GM18517 (cell line): ENCODE results near the gene ARFRP1.
"Not testable (repeated sequence)": the region's sequence is repeated elsewhere in the genome, so short reads cannot be mapped to it uniquely, and the experiment has no call there.

Experiments
- ATAC-seq: cut with Tn5 transposase; IDR thresholded peaks from one replicate; pipeline ENCODE4 v1.9.1; 2021; ENCODE audit warnings: mild to moderate bottlenecking, moderate library complexity; ENCODE audit not compliant: unreplicated experiment

The ARFRP1 gene

GRCh38 chr20:63678667-63679465, 28.9 kb downstream of the ARFRP1 start:
- ATAC-seq = no peak

DNA sequence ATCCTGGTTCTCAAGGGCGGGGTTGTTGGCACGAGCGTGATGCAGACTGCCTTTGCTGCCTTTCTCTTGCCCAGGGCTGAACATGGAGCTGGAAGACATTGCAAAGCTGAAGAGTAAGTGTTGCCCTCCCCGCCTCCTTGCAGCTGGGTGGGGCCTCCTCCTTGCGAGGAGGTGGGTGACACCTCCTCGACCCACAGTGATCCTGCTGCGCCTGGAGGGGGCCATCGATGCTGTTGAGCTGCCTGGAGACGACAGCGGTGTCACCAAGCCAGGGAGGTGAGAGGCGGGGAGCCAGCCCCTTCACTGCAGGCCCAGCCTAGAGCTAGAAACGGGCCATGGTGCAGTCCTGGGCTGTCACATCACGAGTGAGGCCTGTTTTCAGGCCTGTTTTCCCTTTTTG, 29.7 kb downstream of the ARFRP1 start:
- no peak for ATAC-seq

- ATAC-seq = no peak
These were observed 32.0 kb downstream of the ARFRP1 start for GRCh38 chr20:63675681-63676368.

GRCh38 chr20:63673951-63674350, 33.8 kb downstream of the ARFRP1 start:
- ATAC-seq = no peak

- ATAC-seq = no peak
These were observed 35.1 kb downstream of the ARFRP1 start for GRCh38 chr20:63672666-63673065.

DNA sequence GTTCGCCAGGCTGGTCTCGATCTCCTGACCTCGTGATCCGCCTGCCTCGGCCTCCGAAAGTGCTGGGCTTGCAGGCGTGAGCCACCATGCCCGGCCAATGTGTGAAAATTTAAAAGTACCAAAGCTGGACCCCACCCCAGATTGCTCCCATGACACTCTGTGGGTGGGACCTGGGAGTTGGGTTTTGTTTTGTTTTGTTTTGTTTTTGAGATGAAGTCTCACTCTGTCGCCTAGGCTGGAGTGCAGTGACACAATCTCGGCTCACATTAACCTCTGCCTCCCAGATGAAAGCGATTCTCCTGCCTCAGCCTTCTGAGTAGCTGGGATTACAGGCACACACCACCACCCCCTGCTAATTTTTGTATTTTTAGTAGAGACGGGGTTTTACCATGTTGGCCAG, 36.1 kb downstream of the ARFRP1 start:
- ATAC-seq = not testable (repeated sequence)

- no peak for ATAC-seq
These were observed 39.4 kb downstream of the ARFRP1 start for GRCh38 chr20:63668351-63668750.

DNA sequence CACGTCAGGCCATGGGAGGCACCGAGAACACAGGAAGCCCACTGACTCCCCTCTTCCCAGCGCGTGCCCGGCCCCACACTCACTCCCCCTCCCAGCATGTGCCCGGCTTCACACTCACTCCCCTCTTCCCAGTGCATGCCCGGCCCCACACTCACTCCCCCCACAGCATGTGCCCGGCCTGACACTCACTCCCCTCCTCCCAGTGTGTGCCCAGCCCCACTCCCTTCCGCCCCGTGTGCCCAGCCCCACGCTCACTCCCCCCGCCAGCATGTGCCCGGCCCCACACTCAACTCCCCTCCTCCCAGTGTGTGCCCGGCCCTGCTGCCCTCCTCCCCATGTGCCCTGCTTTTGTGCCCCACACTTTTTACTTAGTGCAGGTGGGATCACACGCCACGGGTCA, 39.9 kb downstream of the ARFRP1 start:
- no peak for ATAC-seq

DNA sequence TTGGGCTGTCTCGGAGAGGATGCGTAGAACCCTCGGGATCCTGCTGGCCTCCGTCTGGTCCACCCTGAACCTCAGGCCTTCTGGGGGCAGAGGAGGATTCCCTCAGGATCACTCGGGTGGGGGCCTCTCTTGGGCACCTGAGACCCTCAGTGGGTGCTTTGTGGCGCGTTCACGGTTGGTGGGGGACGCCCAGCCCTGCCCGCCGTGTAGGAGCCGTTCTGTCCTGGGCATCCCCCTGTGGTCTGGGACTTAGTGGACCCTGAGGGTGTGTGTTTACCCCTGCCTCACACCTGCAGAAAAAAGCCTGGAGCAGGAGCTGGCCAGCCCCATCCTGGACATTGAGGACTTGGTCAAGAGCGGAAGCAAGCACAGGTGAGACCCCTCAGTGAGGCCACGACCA, 42.1 kb downstream of the ARFRP1 start:
- no peak for ATAC-seq

DNA sequence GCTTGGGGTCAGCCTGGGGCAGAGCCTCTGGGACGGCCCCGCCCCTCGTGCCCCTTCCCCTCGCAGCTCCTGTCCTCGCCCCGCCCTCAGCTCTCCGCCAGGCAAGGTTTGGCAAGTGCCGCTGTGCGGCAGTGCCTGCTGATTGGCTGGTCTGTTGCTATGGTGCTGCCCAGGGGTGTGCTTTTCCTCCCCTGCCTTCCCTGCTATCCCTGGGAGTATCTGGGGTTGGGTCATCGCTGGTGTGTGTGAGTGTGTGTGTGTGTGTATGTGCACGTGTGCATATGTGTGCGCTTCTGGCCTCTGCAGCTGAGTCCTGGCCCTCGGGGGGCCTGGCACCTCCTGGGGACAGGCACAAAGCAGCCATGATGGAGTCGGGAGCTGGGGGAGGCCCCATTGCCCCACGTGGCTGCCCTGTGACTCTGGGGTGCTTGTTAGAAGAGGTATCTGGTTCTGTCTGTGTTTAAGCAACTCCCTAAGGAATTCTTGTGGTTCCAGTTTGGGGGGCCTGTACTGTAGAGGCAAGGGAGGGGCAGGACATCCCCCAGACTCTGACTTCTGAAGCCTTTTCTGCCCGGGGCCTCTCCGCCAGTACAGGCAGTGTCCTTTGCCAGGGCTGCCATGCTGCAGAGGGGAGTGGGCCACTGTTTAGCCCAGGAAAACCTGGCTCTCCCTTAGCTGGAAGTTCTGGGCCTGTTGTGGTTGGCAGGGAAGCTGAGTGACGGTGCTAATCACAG, 42.7 kb downstream of the ARFRP1 start:
- no peak for ATAC-seq

DNA sequence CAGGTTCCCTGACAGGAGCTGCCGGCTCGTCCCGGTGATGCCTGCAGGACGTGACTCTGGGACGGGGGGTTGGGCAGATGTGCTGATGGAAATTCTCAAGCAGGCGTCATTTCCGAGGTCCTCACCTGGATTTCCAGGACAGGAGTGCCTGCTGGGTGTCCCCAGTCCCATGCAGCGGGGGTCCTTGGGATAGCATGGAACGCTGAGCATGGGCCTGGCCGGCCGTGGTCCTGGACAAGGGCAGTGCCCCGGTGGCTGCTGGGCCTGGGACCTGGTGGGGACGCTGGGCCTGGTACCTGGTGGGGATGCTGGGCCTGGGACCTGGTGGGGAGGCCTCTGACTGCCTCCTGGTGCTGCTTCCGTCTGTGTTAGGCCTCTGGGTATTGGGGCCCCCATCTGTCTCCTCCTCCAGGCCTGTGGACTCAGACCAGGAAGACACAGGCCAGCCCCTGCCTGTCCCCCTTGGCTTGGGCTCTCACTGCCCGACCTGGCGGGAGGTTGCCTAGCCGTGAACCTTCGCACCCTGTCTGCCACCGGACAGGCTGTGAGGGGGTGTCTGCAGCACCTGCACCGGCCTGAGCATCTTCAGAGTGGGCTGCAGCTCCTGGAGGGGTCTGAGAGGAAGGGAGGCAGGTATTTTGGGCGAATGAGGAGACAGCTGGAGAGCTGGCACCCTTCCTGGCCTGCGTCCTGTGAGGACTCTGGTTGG, 43.5 kb downstream of the ARFRP1 start:
- no peak for ATAC-seq

DNA sequence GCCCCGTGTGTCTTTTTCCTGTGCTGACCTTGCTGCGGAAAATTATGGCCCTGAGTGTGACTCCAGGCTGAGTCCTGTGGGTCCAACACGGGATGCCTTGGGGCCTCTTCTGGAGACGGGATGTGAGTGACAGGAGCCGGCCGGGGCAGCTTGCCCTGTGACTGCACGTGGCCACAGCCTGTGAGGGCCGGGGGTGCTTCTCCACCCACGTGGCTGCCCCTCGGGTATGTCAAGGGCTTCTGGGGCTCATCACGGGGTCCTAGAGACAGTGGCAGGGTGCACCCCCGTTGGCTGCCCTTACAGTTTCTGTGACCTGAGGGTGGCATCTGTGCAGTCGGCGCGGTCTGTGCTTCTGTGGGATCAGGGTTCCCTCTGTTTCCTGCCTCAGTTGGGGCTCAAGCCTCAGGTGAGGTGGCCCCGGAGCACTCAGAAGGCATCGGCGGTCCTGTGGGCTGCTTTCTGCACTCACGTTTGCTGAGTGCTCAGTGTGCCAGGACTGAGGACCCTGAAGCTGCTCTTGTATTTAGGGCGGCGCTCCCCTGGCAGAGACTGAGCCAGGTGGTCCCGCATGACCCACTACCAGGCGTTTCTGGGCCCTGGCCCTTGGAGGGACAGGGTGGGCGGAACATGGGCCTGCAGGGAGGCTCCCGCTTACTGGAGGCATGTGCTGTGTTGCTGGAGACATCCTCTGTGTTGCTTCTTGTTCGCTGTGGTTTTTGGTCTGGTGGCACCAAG, 44.3 kb downstream of the ARFRP1 start:
- no peak for ATAC-seq

GRCh38 chr20:63662813-63663189, 45.0 kb downstream of the ARFRP1 start:
- ATAC-seq = no peak

- no peak for ATAC-seq
These were observed 45.6 kb downstream of the ARFRP1 start for GRCh38 chr20:63661959-63662812.

- ATAC-seq = no peak
These were observed 46.7 kb downstream of the ARFRP1 start for GRCh38 chr20:63661108-63661507.

DNA sequence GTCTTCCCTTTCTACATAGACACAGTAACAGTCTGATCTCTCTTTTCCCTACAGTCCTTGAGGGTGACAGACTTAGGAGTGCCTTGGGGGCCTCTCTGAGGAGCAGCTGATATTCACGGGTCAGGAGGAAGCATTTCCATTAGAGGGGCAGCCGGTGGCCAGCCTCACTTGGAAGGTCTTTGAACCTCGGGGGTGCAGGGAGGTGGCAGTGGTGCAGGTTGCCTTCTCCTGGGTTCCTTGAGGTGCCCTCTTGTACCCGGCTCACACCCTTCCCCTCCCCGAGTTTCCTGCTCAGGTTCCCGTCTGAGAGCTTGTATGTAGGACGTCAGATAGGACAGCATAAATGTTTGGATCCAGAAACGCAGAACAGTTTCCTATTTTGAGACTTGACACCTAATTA, 47.2 kb downstream of the ARFRP1 start:
- no peak for ATAC-seq

DNA sequence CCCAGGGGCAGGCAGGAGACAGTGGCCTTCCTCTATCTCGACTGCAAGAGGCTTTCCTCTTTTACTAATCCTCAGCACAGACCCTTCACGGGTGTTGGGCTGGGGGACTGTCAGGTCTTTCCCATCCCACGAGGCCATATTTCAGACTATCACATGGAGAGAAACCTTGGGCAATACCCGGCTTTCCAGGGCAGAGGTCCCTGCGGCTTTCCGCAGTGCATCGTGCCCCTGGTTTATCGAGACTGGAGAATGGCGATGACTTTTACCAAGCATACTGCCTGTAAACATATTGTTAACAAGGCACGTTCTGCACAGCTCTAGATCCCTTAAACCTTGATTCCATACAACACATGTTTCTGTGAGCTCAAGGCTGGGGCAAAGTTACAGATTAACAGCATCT, 47.6 kb downstream of the ARFRP1 start:
- not testable (repeated sequence) for ATAC-seq

DNA sequence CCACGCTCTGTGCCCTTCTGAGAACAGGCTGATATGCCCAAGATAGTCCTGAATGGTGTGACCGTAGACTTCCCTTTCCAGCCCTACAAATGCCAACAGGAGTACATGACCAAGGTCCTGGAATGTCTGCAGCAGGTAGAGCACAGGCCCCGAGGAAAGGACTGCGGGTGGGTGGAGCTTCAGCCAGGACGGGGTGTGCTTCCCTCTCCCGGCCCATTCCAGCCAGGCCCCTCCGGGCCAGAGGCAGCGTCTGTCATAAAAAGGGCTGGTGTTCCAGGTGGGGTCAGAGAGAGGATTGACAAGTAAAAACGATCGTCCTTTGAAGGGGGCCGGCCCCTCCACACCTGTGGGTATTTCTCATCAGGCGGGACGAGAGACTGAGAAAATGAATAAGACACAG, 48.4 kb downstream of the ARFRP1 start:
- no peak for ATAC-seq

- ATAC-seq = no peak
These were observed 49.0 kb downstream of the ARFRP1 start for GRCh38 chr20:63658749-63659187.
